ENCODE data around the gene ORMDL3. TPM values are rescaled to one million over a fixed set of nuclear protein-coding genes. Genes with fewer than 3 reads are reported as not detected.

ORMDL3 gene
- total RNA-seq, 1 experiment from 2014 or later: 58.6 TPM

DNA sequence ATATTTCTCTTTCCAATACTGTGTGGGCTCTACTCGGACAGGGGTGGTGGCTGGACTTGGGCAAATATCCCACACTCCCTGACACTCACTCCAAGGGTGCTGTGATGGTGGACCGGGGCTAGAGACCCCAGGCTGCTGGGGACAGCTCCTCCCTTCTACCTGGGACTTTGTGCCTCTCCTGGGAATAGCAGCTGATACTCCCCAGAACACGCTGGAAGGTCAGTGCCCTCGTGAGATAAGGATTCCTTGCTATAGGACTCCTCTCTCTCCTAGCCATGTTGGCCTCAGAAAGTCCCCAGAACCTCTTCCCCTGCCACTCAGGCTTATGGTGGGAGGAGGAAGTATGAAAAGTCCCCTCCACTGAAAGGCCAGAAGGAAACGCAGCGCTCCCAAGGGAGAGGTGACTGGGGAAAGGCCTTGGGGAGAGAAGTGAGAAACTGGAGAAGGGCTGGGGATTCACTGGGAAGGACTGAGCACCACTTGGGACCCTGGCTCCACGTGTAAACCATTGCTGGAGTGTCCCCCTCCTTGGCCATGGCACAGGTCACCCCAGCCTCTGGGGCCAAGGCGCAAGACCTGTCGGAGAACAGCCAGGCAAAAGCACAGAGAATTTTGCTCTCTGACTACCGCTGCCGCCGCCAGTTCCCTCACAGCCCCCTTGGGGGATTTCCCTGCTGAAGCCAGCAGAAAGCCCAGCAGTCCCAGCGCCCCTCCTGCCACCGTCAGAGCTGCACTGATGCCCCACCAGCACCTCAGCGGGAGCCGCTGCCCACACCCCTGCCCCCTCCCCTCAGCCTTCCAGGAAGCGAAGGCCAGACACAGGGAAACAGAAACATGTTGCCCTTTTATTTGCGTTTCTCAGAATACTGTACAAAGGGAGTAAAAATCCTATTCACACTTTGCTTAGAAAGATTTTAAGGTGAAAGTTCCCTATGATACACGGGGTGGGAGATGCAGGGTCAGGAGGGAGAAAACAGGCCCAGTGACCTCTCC lies 6.9 kb downstream of the ORMDL3 start:
- no peak overlapping the region for H3K9ac ChIP-seq (ENCODE audit: extremely low read depth, insufficient read length, low read length)
- no peaks in the 10 kb centered on the region for H3K9me3 ChIP-seq (ENCODE audit: control insufficient read depth, low read depth, low read length)
- TF ChIP-seq CTCF (conservative IDR thresholded peaks at IDR 0.05): no peak
- Mint-ChIP-seq H3K27ac (no peak overlapping the region), H3K27me3 (ENCODE audit: low read depth) (no peaks in the 10 kb centered on the region; the same call in 1 of the 2 replicates), H3K4me3 (no peak overlapping the region; a peak in 1 of 5 replicates), H3K36me3 (ENCODE audit: insufficient read depth in 1 of 3, low read depth in 3 of 3) (peaks cover 21 to 47% (median 46%) of the 10 kb centered on the region in 3 experiments; a peak in 6 of 7 replicates), H3K4me1 (peaks cover 16% of the 10 kb centered on the region in 2 experiments), H3K9me3 (no peaks in the 10 kb centered on the region)
- no peak overlapping the region for H3K27ac ChIP-seq (ENCODE audit: insufficient read length, low read depth, low read length)
- no peaks in the 10 kb centered on the region; the same call in 1 of the 2 replicates for H3K4me1 ChIP-seq (ENCODE audit: insufficient read depth, low read length)
- H2AK5ac ChIP-seq (ENCODE audit: insufficient read length, low read length): no peak overlapping the region
- no peak overlapping the region for H3K23ac ChIP-seq (ENCODE audit: insufficient read length, low read depth, low read length)
- H4K91ac ChIP-seq (ENCODE audit: insufficient read length, low read depth, low read length): no peak overlapping the region
- H2BK120ac ChIP-seq (ENCODE audit: low read depth, low read length, poor library complexity, severe bottlenecking): no peak overlapping the region
- no peak overlapping the region for H3K56ac ChIP-seq (ENCODE audit: insufficient read length, low read depth, low read length)
- no peak overlapping the region for H3K4ac ChIP-seq (ENCODE audit: low read depth, low read length)
- H3K27me3 ChIP-seq (ENCODE audit: insufficient read depth, low read length): no peaks in the 10 kb centered on the region
- no peak overlapping the region for H2BK20ac ChIP-seq (ENCODE audit: low read depth, low read length, poor library complexity, severe bottlenecking)
- no peak overlapping the region for H2AFZ ChIP-seq (ENCODE audit: low read length)
- no peak overlapping the region for H4K5ac ChIP-seq (ENCODE audit: insufficient read length, low read depth, low read length)
- no peak overlapping the region for H3K4me2 ChIP-seq (ENCODE audit: insufficient read depth, insufficient read length, low read length)
- H3K14ac ChIP-seq (ENCODE audit: insufficient read depth, low read length): no peak overlapping the region
- H2BK12ac ChIP-seq (ENCODE audit: insufficient read length, low read depth, low read length): no peak overlapping the region
- no peak overlapping the region for H2BK15ac ChIP-seq (ENCODE audit: low read depth, low read length)
- H2BK5ac ChIP-seq (ENCODE audit: insufficient read length, low read length): no peak overlapping the region
- H3K79me2 ChIP-seq (ENCODE audit: insufficient read depth, low read length): peaks cover 4% of the 10 kb centered on the region; the same call in 1 of the 2 replicates
- H4K8ac ChIP-seq (replicated peaks; ENCODE audit: insufficient read length, low read depth, low read length): no peak overlapping the region
- no peaks in the 10 kb centered on the region for H4K20me1 ChIP-seq (ENCODE audit: control insufficient read depth, insufficient read depth, insufficient read length)
- H3K23me2 ChIP-seq (ENCODE audit: insufficient read length, low read depth, low read length, poor library complexity, severe bottlenecking): no peaks in the 10 kb centered on the region
- no peak overlapping the region for H3T11ph ChIP-seq (ENCODE audit: low read length)
- no peak overlapping the region for H3K18ac ChIP-seq (ENCODE audit: insufficient read length, low read depth, low read length)
- H3K79me1 ChIP-seq (ENCODE audit: insufficient read depth, low read depth, low read length, poor library complexity, severe bottlenecking): peaks cover 5% of the 10 kb centered on the region
- DNase-seq: no peak
- WGBS (ENCODE audit: extremely low coverage, insufficient read length, low lambda C conversion rate): no CpG with 5 or more reads among the region's 19 CpGs

Data from H9 (cell line).